SH-SY5Y (cell line): Measurements from ENCODE around the gene ZSCAN30.

Source experiments
- GATA2 ChIP-seq: IDR thresholded peaks from 2 replicates; pipeline ENCODE4 v1.6.1; 2011; ENCODE audit warnings: mild to moderate bottlenecking, low read depth, low read length
- GATA3 ChIP-seq: IDR thresholded peaks from 2 replicates; pipeline ENCODE4 v1.6.1; 2011; ENCODE audit warnings: low read depth, mild to moderate bottlenecking, low read length, moderate library complexity

GRCh38 chr18:35322486-35323458, 32.7 kb upstream of the ZSCAN30 start:
- TF ChIP-seq GATA2: no peak
- TF ChIP-seq GATA3: no peak
